ENCODE measurements around the gene SLC22A16.
A peak's percentile ranks its signal among the peaks of the same experiment; 100 is the strongest.

Gene SLC22A16

GRCh38 chr6:110399219-110400071 is 77.0 kb downstream of the SLC22A16 start:
- DNase-seq = no peak

- DNase-seq = no peak
Measured at GRCh38 chr6:110398778-110399177, 77.6 kb downstream of the SLC22A16 start.

- no peak for DNase-seq
Measured at GRCh38 chr6:110395221-110395620, 81.2 kb downstream of the SLC22A16 start.

GRCh38 chr6:110394409-110394808 is 82.0 kb downstream of the SLC22A16 start:
- no peak for DNase-seq

GRCh38 chr6:110392727-110393126 is 83.7 kb downstream of the SLC22A16 start:
- no peak for DNase-seq

GRCh38 chr6:110390404-110390803 is 86.0 kb downstream of the SLC22A16 start:
- DNase-seq = no peak

- DNase-seq = peak; percentile 25
Measured at GRCh38 chr6:110389689-110390382, 86.6 kb downstream of the SLC22A16 start.

GRCh38 chr6:110387986-110388385 is 88.4 kb downstream of the SLC22A16 start:
- DNase-seq = no peak

GRCh38 chr6:110385458-110385863 is 91.0 kb downstream of the SLC22A16 start:
- DNase-seq = no peak

- DNase-seq = no peak
Measured at GRCh38 chr6:110378552-110378951, 97.9 kb downstream of the SLC22A16 start.
